HG02610 (cell line): ENCODE measurements around the gene GRXCR2.
"Not testable (repeated sequence)": the region's sequence is repeated elsewhere in the genome, so short reads cannot be mapped to it uniquely, and the experiment has no call there.

Experiments used
- ATAC-seq: cut with Tn5 transposase; IDR thresholded peaks from one replicate; pipeline ENCODE4 v1.9.1; 2021; ENCODE audit warnings: mild to moderate bottlenecking, moderate library complexity; ENCODE audit not compliant: unreplicated experiment

Gene GRXCR2

DNA sequence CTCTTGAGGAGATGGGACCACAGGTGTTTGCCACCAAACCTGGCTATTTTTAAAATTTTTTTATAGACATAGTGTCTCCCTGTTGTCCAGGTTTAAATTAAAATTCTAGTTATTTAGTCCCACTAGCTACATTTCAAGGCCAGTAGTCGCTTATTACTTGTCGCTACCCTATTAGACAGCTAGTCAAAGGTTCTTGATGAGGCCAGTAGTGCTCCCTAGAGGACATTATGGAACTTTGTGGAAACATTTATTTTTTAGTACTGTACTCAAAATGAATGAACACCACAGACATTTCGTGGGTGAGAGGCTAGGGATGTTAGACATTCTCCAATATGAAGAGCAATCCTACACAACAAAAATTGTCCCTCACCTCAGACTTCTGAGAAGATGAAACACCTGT lies 14.4 kb upstream of the GRXCR2 start:
- ATAC-seq, result no peak

GRCh38 chr5:145874765-145875164 lies 2.0 kb upstream of the GRXCR2 start:
- ATAC-seq, result no peak

DNA sequence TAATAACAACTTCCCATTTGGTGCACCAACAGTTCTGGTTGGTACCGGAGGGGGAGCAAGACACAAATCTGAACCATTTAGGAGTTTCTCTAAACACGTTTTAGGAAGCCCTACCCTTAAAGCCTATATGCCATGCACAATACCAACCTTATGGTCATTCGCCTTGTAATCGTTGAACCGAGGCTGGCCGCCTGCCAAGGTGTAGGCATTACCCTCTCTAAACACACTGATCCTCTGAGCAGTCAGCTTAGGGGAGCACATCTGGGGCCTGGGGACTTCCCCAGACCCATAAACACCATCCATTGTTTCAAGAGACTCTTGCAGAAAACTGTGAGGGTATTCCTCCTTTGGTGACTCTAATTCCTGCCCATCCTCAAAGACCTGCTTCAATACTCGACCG lies 328 bp downstream of the GRXCR2 start:
- ATAC-seq, result no peak

DNA sequence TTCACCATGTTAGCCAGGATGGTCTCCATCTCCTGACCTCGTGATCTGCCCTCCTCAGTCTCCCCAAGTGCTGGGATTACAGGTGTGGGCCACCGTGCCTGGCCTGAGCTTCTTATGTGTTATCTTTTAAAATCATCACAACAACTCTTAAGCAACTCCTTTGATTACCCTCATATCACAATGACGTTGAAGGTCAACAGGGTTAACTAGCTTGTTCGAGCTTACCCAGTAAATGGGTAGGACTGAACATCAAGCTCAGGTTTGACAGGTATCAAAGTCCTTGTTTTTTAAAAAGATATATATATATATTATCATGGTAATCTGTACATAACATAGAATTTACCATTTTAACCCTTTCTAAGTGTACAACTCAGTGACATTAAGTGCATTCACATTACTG lies 3.1 kb downstream of the GRXCR2 start:
- ATAC-seq, result no peak

GRCh38 chr5:145867806-145868205 lies 5.0 kb downstream of the GRXCR2 start:
- no peak for ATAC-seq

DNA sequence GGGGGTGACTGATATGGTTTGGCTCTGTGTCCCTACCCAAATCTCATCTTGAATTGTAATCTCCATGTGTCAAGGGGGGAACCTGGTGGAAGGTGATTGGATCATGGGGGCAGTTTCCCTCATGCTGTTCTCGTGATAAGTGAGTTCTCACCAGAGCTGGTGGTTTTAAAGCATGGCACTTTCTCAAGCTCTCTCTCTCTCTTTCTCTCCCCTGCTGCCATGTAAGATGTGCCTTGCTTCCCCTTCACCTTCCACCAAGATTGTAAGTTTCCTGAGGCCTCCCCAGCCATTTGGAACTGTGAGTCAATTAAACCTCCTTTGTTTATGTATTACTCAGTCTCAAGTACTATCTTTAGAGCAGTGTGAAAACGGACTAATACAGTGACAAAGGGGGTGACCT lies 8.4 kb downstream of the GRXCR2 start:
- not testable (repeated sequence) for ATAC-seq

- ATAC-seq, result no peak
Measured at GRCh38 chr5:145863003-145863402, 9.8 kb downstream of the GRXCR2 start.

GRCh38 chr5:145859897-145860296 lies 12.9 kb downstream of the GRXCR2 start:
- no peak for ATAC-seq

DNA sequence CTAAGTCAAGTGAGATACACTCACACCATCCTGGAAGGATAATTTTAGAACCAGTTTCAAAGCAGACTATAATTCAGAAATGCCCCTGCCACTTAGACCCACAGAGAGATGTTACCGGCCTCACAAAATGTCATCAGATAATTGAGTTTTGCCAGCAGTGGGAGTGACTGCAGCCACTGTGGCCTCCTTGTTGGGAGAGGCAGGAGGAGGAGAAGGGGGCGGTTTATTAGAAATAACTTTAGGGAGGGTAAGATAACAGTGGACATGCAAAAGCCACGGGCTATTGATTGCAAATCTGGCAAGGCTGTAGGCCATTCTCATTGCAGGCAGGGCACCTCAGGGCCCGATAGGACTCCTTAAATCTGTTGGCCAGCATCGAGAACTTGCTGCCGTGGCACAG lies 13.4 kb downstream of the GRXCR2 start:
- no peak for ATAC-seq

GRCh38 chr5:145858959-145859358 lies 13.9 kb downstream of the GRXCR2 start:
- no peak for ATAC-seq

- peak; percentile 73 for ATAC-seq
Measured at GRCh38 chr5:145856285-145856818, 16.5 kb downstream of the GRXCR2 start.

- ATAC-seq, result no peak
Measured at GRCh38 chr5:145855763-145856267, 17.0 kb downstream of the GRXCR2 start.

- ATAC-seq, result no peak
Measured at GRCh38 chr5:145854651-145855258, 18.1 kb downstream of the GRXCR2 start.

- no peak for ATAC-seq
Measured at GRCh38 chr5:145853781-145854376, 18.9 kb downstream of the GRXCR2 start.

DNA sequence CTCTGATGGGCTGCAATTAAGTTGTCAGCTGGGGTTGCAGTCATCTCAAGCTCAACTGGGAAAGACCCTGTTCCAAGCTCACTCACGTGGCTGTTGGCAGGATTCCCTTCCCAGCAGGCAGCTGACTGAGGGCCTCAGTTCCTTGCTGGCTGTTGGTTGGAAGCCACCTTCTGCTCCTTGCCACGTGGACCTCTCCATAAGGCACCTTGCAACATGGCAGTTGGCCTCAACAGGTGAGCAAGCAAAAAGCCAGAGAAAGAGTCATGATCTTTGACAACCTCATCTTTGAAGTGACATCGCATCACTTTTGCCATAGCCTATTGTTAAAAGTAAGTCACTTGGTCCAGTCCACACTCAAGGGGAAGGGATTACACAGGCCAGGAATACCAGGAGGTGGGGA lies 19.8 kb downstream of the GRXCR2 start:
- ATAC-seq, result no peak

- no peak for ATAC-seq
Measured at GRCh38 chr5:145848854-145849253, 24.0 kb downstream of the GRXCR2 start.

DNA sequence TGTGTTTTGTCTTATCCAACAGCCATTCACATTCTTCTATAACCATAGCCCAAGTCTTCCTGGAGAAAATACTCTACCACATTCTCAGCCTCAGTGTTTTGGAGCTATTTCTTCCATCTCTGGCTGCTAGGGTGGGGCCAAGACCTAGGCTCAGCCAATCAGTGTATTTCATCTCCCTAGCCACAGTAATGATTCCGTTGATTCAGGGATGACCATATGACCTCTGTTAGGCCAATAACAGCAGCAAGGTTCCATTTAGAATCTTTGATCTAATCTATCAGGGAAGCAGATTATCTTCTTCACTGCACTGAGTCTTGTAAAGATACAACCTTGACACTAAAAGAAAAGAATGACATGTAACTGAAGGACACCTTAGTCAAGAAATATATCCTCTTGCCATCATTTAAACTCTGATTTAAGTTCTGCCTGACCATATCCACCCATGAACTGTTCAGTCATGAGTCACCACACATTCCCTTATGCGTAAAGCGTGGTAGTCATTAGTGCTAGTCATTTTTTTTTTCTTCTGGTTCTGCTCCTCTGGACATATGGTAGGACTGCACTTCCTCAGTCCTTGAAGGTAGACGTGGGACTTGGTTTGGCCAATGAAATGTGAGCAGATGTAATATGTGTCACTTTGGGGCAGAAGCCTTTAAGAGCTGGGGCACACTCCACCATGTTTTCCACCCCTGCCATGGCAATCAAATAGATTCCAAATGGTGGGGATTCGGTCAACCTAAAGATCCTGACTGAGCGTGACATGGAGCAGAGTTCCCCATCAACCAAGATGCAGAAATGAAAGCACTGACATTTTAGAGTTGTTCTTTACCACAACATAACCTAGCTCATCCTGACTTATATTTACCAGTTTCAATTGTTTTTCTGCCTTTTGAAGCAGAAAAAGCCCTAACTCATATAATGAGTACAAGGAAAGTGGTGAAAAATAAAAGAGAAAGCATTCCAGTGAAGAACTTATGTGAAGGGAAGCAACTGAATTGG lies 25.0 kb downstream of the GRXCR2 start:
- ATAC-seq, result no peak

GRCh38 chr5:145846081-145846480 lies 26.7 kb downstream of the GRXCR2 start:
- no peak for ATAC-seq

- ATAC-seq, result no peak
Measured at GRCh38 chr5:145841299-145841698, 31.5 kb downstream of the GRXCR2 start.

DNA sequence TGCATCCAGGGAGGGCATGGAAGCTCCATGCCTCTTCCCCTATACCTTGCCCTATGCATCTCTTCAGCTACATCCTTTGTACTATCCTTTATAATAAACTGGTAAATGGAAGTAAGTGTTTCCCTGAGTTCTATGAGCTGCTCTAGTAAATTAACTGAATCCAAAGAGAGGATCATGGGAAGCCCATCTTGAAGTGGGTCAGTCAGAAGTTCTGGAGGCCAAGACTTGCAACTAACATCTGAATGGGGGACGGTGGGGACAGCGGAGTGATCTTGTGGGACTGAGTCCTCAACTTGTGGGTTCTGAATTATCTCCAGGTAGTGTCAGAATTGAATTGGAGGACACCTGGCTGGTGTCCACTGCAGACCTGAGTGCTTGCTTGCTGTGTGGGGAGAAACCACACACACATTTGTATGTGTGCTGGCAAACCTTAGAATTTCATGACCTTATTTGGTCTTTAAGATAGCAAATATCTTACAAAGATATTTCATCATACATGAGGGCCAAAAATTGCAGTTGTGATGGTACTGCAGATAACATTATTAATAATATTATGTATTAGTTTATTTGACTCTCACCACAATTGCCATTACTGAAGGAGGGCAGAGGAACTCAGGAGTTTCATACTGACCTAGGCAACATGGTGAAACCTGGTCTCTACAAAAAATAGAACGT lies 32.2 kb downstream of the GRXCR2 start:
- ATAC-seq, result no peak

DNA sequence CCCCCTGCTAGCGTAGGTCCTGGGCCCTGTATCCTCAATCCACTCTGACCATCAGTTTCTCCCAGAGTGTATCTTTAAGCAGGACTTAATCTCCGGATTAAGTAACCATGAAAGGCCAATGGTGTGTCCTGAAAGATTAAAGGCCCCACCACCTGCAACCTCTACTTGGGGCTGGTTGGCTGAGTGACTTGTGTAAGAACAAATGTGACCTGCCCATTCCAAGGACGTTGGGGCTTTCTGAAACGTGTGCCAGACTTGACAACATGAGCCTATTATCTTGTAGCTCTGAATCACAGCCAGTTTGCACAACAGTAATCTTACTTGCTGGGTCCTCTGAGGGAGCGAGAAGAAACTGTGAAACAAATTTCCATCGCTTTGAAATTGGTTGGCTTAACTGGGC lies 34.5 kb downstream of the GRXCR2 start:
- ATAC-seq, result no peak
